ENCODE measurements around the gene CDK14.
A peak's percentile ranks its signal among the peaks of the same experiment; 100 is the strongest.

The CDK14 gene

DNA sequence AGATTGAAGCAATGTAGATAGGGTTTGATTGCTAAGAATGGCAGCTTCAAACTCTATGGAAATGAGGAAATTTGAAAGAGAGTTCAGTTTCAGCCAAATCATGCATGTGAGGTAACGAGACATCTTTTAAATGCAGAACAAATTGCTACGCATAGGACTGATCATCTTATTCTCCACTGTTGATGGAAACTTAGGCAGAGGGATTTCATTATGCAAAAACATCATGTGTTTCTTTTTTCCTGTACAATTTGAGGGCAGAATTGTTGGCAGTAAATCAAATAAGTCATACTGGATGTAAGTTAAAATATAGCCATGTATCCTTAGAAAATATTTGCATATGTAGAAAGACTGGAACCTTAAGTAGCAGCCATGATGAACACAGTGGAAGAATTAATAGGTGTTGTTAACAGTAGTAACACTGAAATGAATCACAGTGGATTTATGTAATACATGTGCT, 327.4 kb downstream of the CDK14 start:
- DNase-seq: no peak

DNA sequence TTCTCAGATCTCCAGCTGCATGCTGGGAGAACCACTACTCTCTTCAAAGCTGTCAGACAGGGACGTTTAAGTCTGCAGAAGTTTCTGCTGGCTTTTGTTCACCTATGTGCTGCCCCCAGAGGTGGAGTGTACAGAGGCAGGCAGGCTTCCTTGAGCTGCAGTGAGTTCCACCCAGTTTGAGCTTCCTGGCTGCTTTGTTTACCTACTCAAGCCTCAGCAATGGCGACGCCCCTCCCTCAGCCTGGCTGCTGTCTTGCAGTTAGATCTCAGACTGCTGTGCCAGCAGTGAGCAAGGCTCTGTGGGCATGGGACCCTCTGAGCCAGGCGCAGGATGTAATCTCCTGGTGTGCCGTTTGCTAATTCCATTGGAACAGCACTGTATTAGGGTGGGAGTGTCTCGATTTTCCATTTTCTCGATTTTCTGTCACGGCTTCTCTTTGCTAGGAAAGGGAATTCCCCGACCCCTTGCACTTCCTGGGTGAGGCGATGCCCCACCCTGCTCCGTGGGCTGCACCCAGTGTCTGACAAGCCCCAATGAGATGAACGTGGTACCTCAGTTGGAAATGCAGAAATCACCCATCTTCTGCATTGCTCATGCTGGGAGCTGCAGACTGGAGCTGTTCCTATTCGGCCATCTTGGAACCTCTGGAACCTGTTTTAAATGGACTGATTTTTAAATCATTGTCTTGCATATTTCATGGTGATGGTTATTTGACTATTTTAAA, 332.7 kb downstream of the CDK14 start:
- DNase-seq: peak; percentile 22

DNA sequence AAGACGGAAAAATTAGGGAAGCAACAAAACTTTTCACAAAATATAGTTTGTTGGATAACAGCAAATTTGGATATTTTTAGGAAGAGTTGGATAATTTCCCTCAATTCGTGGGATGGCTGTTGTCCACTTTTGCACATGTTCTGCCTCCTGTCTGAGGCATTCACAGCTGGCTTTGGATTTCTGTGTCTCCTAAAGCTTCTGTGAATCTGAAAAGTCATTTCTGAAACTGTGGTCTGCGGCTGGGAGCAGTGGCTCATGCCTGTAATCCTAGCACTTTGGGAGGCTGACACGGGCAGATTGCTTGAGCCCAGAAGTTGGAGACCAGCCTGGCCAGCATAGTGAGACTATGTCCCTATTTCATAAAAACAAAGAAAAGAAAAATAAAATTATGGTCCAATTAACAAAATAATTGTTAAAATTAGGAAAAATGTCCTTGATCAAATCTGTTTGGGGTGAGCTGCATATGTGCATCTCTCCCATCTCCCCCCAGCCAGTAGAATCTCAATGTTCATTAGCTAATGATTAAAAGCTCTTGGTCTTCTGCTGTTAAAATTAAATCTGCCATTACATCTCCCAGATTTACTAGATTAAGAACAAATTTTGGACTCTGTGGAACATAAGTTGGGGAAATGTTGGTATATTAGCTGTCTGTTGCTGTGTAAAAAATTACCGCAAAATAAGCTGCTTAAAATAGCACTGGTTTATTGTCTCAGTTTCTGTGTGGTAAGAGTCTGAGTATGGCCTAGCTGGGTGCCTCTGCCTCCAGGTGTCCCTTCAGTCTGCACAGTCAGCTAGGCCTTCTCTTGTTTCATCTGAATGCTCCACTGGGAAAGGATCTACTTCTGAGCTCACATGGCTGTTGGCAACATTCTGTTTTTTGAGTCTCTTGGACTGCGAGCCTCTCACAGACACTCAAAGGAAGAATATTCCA, 336.1 kb downstream of the CDK14 start:
- peak; percentile 7 for DNase-seq

DNA sequence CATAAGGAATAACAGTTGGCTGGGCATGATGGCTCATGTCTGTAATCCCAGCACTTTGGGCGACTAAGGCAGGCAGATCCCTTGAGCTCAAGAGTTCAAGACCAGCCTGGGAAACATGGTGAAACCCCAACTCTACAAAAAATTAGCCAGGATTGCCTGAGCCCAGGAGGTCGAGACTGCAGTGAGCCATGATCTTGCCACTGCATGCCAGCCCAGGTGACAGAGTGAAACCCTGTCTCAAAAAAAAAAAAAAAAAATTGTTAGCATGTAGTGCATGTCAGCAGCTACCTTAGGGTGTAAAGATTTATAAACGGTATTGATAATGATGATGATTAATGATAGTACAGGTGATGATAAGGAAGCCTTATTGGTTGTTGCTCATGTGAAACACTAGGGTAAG, 336.9 kb downstream of the CDK14 start:
- DNase-seq: no peak

DNA sequence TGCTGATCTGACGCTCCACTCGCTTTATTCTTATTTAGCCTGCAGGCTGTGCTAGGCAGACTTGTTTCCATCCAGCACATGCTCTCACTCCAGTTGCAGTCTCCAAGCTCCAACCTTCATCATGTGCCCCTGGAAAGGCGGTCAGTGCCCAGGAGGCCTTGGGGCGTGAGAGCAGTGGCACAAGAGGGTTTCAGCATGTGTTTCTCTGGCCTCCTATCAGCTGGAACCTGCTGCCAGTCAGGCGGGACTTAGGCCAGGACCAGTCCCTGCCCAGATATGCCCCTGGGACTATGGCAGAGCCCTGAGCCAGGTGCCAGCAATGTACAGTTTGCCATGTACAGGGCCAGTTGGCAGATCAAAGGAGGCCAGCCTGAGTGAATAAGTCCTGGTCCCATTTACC, 337.9 kb downstream of the CDK14 start:
- no peak for DNase-seq

DNA sequence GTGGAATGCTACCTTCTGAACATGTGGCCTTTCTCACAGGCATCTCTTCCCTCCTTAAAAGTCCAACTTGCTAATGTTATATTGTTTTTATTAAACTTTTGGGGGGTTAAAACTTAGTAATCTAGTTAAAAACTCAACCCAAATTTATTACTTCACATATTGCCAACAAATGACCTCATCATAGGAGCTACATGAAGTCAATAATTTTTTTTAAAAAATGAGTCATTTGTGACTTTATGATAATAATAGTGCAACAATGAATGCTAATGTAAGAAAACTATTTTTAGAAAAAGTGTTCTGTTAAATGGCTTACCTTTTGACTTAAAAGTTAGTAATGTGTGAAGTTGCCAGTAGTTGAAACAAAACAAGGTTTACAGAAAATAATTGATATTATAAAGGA, 342.2 kb downstream of the CDK14 start:
- no peak for DNase-seq

DNA sequence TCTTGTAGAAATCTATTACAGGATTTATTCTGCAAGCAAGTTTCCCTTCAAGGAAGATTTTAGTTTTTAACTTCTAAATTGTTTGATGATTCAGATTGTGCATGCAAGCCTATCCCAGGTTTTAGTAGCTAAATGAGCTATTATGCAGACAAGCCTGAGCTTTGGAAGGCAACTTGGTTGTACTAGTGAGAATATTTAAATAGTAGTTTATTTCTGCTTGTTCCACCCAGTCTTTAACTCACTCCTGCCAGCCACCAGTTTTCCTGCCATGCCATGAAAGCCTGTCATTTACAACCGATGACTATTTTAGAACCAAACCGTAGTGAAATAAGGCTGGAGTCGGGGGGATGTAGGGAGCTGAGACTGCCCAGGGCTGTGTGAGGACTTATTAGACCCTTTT, 343.5 kb downstream of the CDK14 start:
- DNase-seq: no peak

DNA sequence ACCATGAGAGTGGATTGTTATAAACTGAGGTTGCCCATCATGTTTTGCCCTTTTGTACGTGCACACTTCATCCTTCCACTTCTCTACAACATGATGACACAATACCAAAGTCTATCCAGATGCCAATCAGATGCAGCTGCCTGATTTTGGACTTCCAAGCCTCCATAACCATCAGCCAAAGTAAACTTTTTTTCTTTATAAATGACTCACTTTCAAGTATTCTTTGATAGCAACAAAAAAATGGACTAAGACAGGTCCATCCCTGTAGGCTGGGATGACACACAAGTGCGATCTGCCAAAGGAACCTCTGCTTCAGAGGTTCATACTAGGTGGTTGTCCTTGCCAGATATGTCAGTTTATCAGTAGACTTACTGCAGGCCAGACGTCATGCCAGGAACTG, 347.9 kb downstream of the CDK14 start:
- no peak for DNase-seq

DNA sequence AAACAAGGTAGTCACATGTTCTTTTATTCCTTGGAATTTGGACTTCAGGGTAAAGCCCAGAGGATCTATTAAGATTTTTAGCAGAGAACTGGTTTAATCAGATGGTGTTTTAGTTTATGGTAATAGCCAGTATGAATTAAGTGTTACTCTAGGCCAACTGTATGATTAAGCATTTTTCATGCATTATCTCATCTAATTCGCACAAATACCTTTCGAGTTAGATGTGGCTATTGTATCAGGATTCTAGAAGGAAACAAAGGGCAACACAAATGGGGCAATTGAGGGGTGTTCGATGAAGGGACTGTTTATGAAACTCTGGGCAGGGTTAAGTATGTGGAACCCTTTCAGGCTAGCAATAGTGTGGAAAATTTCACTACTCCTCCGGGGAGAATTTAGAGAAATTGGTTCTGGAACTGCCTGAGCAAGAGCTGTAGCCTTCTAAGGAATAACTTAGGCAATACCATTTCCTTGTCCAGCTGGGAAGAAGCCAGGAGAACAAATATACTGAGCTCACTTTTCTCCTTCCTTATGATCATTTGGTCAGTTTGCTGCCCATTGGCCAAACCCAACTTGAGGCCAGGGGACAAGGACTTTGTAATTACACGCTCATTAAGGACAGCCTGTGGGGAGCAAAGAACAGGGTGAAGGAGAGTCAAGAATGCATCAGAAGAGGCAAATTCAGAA, 349.1 kb downstream of the CDK14 start:
- no peak for DNase-seq

DNA sequence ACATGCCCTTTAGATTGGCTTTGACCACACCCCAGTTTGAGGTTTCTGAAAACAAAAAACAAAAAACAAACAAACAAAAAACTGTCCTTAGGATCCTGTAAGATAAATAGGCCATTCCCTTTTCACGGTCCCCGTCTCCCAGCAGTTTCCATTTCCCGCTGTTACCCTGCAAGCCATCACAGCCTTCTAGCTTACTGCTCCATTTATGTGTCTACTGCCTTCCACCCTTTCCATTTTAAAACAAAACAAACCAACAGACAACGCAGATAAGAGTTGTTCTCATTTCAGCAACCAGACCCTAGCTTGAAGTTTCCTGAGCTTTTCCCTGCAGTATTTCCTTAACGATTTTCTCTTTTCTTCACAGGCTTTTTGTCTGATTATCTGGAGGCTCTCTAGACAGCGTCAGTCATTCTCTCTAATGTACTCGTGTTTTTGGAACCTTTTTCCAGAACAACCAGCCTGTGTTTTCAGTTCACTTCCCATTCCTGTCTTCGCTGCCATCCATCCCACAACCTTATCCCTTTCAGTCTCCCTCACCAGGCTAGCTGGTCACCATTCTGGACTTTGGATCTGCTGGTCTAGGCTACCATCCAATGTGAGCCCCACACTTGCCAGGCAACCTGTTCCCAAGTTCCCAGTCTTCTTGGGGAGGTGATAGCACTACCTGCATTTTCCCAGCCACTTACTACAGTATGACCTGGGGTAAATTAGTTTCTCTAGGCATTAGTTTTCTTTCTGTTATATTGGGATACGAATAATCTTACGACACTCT, 350.8 kb downstream of the CDK14 start:
- DNase-seq: no peak

DNA sequence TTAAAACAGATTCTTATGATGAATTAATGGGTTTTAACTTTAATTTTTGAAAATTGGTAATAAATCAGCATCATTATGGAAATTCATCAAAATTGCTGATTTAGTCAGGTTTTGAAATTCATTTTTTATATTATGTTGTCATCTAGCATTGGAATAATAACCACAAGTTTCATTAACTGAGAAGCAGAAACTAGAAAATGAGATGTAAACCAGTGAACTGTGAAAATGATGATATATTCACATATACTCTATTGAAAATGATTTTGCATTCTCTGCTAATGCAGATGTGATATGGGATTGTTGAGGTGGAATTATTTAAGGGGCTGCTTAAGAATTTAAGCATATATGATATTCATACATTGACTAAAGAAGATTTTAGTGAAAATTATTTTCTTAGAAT, 352.0 kb downstream of the CDK14 start:
- no peak for DNase-seq

DNA sequence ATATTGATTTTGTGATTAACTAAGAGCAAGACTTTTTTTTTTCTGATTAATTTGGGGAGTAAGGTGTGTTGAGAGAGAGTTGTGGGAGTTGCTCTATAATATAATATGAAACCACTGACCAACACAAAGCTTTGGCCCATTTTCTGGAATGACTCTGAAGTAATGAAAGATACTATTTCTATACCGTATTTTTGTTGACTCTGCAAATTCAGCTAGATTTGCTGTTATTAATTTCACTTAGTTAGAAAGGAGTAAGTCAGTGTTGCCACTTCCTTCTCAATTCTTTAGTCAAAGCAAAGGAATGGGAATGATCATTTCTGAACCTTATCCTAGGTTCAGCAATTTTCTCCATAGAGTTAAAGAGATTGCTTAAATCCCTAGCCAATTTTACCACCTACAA, 355.1 kb downstream of the CDK14 start:
- no peak for DNase-seq

DNA sequence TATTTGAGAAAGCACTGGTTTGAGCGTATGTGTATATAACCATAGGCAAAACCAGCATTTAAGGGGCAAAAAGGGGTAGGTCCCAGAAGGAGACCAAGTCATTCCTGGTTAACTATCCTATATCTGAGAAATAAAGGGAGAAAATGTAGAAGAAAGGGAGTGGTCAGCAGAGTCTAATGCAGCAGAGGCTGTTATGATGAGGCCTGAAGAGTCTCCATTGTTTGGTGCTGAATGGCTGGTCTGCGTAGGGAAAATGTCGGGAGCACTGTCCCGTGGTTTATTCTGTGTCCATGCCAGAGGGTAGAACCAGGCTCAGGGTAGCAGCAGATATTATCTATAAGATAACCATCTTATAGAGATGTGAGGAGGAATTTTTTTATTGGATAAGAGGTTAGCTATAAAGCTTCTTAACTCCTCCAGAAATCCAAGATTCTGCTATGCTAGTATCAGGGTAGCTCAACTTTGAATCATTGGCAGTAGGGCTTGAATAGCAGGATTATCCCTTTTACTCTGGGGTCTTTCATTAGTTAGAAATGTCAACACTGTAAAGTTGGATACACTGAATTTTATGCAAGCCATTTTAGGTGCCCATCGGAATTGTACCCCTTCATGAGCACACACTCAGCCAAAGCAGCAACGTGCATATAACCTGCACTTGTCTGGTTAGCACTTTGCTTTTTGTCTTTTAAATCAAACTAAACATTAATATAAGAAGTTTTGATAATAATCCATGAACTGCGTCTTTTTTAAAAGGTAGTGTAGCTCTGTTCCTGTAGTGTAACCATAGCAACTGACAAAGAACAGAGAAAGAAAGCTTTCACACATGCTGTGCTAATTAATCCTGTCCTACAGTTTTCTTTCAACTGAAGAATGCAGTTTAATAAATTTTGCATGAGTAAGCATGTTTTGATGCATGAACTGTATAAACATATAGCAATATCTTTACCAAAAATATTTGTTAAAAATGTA, 356.1 kb downstream of the CDK14 start:
- no peak for DNase-seq

DNA sequence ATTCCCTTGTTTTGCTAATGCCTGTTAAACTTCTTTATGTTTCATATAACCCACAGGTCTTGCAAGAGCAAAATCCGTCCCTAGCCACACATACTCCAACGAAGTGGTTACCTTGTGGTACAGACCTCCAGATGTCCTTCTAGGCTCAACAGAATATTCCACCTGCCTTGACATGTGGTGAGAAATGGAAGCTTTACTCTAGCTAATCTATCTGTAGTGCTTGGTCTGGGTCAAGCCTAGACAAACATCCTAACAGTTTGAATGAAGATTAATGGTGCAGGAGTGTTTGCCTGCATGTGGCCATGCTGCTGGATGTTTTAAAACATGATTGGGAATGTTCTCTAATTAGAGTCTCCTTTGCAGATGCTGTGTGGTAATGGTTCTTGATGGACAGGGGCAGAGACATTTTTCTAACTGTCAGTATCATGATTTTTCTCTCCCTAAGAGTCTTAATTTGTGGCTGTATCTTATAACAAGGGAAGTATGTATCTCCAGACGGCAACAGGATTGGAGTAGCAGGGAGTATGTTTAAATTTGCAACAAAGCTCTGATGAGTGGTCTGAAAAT, 359.6 kb downstream of the CDK14 start:
- peak; percentile 59 for DNase-seq

DNA sequence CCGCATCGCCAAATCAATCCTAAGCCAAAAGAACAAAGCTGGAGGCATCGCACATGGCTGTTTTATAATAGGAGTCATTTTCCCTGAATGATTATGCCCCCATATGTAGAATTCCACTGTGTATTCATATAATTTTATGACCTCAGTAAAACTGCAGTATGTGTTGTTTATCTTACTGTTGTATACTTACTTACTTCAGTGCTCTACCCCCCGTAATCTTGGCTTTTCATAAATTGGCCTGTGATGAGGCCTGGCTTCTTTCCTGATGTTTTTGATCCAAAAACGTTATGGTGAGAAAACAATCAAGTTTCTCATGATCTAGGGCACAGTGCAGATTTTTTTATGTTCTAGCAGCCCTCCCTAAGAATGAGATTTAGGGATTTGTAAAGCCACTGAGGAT, 361.8 kb downstream of the CDK14 start:
- no peak for DNase-seq

DNA sequence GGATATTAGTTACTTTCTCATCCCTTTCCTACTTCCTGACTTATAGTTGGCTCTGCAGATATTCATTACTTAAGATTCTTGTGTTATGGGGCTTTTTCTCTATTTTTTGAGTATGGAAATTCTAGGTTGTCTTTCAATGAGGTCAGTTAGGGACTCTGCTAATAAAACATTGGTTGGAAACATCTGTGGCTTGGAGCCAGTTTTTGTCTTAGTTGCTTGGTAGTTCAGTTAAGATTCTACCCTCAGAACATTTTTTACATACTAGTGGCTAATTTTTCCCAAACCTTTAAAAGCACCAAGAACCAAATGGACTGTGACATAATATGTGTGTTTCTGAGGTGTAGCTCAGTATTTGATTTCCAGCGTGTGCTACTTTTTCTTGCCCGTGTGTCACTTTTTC, 362.5 kb downstream of the CDK14 start:
- no peak for DNase-seq

DNA sequence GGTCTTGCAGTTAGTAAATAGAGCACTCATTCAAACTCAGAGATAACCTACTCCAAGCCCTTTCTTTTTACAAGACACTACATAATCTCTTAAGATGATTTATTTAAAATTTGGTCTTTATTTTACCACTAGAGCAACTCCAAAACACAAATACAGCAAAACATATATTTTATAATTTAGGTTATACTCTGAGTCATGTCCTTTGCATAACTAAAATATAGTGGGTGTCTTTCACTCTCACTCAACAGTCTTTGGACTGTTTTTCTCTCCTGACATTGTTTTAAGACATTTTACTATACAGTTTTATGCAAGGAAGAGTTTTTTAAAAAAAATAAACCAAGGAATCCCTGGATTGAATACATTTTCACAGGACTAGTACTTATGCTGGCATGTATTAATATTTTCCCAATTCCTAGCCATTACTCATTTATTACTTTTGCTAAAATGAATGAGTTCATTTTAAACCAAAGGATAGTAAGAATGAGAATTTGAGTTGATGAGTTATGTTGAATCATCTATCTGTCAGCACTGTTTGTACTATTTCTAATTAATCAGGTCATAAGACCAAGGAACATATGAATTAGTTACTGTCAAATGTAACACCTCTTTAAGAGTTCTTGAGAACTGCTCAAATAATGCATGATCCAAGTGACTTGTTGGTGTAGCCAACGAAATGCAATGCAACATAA, 365.1 kb downstream of the CDK14 start:
- no peak for DNase-seq

DNA sequence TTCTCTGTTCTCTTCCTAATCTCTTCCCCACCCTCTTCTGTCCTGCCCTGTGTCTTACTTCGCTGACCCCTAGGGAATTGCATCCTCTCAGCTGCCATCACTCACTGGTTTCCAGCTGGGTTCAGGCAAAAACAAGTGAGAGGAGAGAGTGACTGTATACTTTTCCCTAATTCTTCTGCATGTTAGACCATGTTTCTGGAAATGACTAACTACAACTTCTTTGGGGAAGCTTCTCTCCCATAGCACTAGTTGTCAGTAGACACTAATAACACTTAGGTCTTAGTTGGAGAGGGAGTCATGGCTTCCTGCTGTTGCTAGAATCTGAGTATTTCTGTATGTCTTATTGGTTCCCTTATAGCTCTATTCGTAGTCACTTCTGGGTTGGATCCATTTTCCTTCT, 369.1 kb downstream of the CDK14 start:
- no peak for DNase-seq

DNA sequence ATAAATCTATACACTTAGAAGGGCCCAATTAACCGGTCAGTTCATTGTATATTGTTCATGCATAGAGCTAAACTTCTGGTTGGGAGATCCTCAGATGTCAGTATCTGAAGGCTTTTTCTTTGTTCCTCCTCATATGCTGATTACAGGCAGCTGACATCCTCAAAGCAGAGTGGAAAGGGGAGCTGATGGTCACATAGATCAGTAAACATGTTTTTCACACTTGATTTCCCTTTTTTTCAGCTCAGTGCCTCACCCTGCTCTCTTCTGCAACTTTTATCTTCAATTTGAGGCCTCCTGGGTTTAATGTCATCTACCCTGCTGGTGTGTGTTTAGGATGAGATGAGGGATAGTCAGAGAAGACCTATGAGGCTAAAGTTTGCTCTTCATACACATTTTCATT, 370.2 kb downstream of the CDK14 start:
- no peak for DNase-seq

DNA sequence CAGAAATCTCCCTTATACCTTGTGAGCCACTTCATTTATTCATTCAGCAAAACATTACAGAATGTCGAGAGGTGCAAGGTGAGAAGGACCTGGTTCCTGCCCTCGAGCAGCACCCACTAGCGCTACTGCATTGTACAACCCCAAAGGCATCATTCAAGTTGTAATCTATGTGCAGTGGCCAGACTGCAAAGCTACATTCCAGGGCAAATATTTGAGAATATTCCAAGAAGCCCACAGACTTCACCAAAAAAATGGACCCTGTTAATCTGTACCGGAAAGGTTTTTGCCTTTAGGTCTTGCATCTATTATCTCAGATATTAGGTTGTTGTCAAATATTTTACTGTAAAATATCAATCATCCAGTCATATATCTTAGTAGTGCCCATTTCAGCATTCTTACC, 372.8 kb downstream of the CDK14 start:
- DNase-seq: no peak
